Loucy (cell line): Measurements from ENCODE around the gene SGSM2.

ENCODE experiments used
- H2AFZ ChIP-seq: fragments of 200-600 bp; sonication (generic); 2 replicates; pipeline ENCODE4 v1.6.0; 2016; ENCODE audit warnings: antibody characterized with exemption, mild to moderate bottlenecking, low read length, moderate library complexity
- H3F3A ChIP-seq: fragments of 200-600 bp; 2 replicates; pipeline ENCODE4 v1.6.0; 2016; ENCODE audit warnings: antibody characterized with exemption, low read depth, mild to moderate bottlenecking
- H3K27me3 ChIP-seq: fragments of 200-600 bp; sonication (generic); 2 replicates; pipeline ENCODE4 v1.6.1; 2014; ENCODE audit warnings: low read length, mild to moderate bottlenecking; ENCODE audit not compliant: insufficient read depth, poor library complexity, severe bottlenecking
- H3K36me3 ChIP-seq: fragments of 200-600 bp; sonication (generic); 2 replicates; pipeline ENCODE4 v1.6.1; 2016; ENCODE audit warnings: low read length; ENCODE audit not compliant: insufficient read depth
- H3K4me1 ChIP-seq: fragments of 200-600 bp; sonication (generic); 2 replicates; pipeline ENCODE4 v1.5.1; 2014; ENCODE audit warnings: low read length, mild to moderate bottlenecking; ENCODE audit not compliant: insufficient read depth, poor library complexity, severe bottlenecking
- H3K4me2 ChIP-seq: fragments of 200-600 bp; sonication (generic); 2 replicates; pipeline ENCODE4 v1.6.0; 2014; ENCODE audit warnings: antibody characterized with exemption, low read length, low read depth, mild to moderate bottlenecking; ENCODE audit not compliant: poor library complexity, severe bottlenecking
- H3K4me3 ChIP-seq: fragments of 200-600 bp; sonication (generic); 2 replicates; pipeline ENCODE4 v1.5.1; 2014; ENCODE audit warnings: low read length, mild to moderate bottlenecking, mixed read lengths; ENCODE audit not compliant: poor library complexity, severe bottlenecking
- H3K79me2 ChIP-seq: fragments of 200-600 bp; sonication (generic); 2 replicates; pipeline ENCODE4 v1.6.1; 2014; ENCODE audit warnings: low read length; ENCODE audit not compliant: insufficient read depth
- H3K9ac ChIP-seq: fragments of 200-600 bp; sonication (generic); 2 replicates; pipeline ENCODE4 v1.6.0; 2014; ENCODE audit warnings: mild to moderate bottlenecking, low read depth, low read length, moderate library complexity; ENCODE audit not compliant: poor library complexity, severe bottlenecking
- H3K9me2 ChIP-seq: fragments of 200-600 bp; sonication (generic); replicated peaks from 2 replicates; pipeline ENCODE4 v1.6.1; 2016; ENCODE audit warnings: low read depth, low read length, mixed read lengths
- H3K9me3 ChIP-seq: fragments of 200-600 bp; sonication (generic); 2 replicates; pipeline ENCODE4 v1.6.1; 2014; ENCODE audit warnings: mild to moderate bottlenecking, antibody characterized with exemption, low read length, low read depth; ENCODE audit not compliant: insufficient read depth
- H4K20me1 ChIP-seq: fragments of 200-600 bp; sonication (generic); 2 replicates; pipeline ENCODE4 v1.6.0; 2014; ENCODE audit warnings: antibody characterized with exemption, low read length, mild to moderate bottlenecking; ENCODE audit not compliant: insufficient read depth, poor library complexity, severe bottlenecking
- EZH2phosphoT487 ChIP-seq: fragments of 200-600 bp; IDR thresholded peaks from 2 replicates; pipeline ENCODE4 v1.6.1; 2018; ENCODE audit warnings: antibody characterized with exemption, mild to moderate bottlenecking, moderate library complexity, borderline replicate concordance
- TF ChIP-seq, protein P1 (sequence below): fragments of 200-600 bp; sonication (generic); conservative IDR thresholded peaks from 2 replicates; pipeline ENCODE4 v1.5.1; 2014; ENCODE audit warnings: mild to moderate bottlenecking, antibody characterized with exemption, low read length

Gene SGSM2

DNA sequence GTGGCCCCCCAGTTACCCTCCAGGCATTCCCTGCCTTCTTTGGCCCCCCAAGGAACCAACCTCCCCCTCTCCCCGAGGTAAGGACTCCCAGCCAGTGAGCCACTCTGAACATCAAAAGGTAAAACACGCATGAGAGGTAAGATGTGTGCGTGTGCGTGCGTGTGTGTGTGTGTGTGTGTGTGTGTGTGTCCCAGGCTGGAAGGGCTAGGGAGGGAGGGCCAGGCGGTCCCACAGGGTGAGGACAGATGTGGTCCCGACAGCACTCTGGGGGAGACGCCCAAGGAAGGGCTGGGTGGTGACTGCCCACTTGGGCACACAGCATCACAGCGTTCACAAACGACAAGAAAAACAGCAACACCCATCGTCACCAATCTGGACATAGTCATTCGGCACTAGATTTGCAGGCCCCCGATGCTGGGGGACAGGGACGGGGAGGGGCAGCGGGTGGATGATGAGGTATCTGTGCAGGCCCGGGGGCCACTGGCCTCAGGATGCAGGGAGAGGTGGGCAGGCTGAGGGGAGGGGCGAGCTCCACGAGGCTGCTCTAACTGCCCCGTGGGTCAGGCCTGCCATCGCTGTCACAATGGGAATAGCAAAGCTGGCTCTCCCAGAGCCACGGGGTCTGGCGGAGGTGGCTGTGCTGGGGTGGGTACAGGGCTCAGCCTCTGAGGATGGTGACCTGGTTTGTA is 47.3 kb downstream of the SGSM2 start:
- no peaks in the 10 kb centered on the region for H3F3A ChIP-seq
- H3K4me3 ChIP-seq: no peak overlapping the region
- no peaks in the 10 kb centered on the region for H3K4me1 ChIP-seq
- H3K79me2 ChIP-seq: no peaks in the 10 kb centered on the region
- no peaks in the 10 kb centered on the region for H4K20me1 ChIP-seq
- H3K9me2 ChIP-seq: no peaks in the 10 kb centered on the region
- no peak overlapping the region for H3K4me2 ChIP-seq
- no peaks in the 10 kb centered on the region for H3K9me3 ChIP-seq
- H2AFZ ChIP-seq: no peak overlapping the region
- no peaks in the 10 kb centered on the region for H3K27me3 ChIP-seq
- H3K36me3 ChIP-seq: peaks cover 14% of the 10 kb centered on the region; the same call in 1 of the 2 replicates
- no peak overlapping the region for H3K9ac ChIP-seq
- TF ChIP-seq, protein P1, sequence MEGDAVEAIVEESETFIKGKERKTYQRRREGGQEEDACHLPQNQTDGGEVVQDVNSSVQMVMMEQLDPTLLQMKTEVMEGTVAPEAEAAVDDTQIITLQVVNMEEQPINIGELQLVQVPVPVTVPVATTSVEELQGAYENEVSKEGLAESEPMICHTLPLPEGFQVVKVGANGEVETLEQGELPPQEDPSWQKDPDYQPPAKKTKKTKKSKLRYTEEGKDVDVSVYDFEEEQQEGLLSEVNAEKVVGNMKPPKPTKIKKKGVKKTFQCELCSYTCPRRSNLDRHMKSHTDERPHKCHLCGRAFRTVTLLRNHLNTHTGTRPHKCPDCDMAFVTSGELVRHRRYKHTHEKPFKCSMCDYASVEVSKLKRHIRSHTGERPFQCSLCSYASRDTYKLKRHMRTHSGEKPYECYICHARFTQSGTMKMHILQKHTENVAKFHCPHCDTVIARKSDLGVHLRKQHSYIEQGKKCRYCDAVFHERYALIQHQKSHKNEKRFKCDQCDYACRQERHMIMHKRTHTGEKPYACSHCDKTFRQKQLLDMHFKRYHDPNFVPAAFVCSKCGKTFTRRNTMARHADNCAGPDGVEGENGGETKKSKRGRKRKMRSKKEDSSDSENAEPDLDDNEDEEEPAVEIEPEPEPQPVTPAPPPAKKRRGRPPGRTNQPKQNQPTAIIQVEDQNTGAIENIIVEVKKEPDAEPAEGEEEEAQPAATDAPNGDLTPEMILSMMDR: no peak
- no peak for TF ChIP-seq EZH2phosphoT487

DNA sequence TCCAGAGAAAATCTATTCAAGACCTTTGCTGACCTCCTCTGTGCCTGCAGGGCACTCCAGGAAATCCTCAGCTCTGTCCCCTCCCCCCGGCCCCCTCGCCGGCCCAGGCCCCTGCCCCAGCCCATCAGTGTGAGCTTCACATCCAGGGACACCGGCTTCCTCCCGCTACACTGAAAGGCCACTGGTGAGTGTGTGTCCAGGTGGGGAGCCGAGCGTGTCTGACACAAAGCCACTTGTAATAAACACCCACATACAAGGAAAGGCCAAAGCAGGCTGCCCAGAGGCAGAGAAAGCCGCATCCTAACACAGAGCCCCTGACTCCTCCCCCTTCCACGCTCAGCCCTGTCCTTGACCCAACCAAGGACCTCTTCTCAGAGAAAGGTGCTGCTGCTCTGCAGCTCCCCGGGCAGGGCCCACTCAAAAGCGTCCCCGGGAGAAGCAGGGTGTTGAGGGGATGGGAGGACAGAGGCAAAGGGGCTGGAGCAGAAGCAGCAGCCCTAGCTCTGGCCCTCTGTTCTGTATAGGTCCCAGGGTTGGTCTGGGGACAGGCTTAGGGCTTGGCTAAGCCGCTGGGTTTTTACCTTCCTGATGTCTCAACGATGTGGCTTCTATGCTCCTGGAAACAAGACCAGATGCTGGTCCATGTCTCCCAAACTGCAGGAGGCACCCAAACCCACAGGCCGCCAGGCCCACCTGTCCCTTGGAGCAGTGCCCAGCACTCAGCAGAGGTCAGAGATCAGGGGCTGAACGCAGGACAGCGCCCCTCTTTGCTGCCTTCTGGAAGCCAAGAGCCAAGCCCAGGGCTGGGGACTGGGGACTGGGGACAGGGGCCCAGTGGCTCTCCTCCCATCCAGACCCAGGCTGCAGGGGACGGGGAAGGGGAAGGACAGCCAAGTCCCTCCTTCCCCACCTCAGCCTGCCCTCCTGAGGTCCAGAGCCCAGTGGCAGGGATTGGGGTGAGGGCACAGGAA is 48.2 kb downstream of the SGSM2 start:
- Histone ChIP-seq H3K9me2 (no peaks in the 10 kb centered on the region), H3K79me2 (peaks cover 7% of the 10 kb centered on the region; the same call in 1 of the 2 replicates), H3K27me3 (no peaks in the 10 kb centered on the region), H3K9ac (no peak overlapping the region), H3K4me1 (no peaks in the 10 kb centered on the region), H3K36me3 (peaks cover 14% of the 10 kb centered on the region; the same call in 1 of the 2 replicates), H3K4me2 (no peak overlapping the region), H3K4me3 (no peak overlapping the region), H3F3A (no peaks in the 10 kb centered on the region), H3K9me3 (no peaks in the 10 kb centered on the region), H4K20me1 (peaks cover 5% of the 10 kb centered on the region), H2AFZ (no peak overlapping the region)
- TF ChIP-seq, protein P1: no peak
- TF ChIP-seq EZH2phosphoT487: no peak

DNA sequence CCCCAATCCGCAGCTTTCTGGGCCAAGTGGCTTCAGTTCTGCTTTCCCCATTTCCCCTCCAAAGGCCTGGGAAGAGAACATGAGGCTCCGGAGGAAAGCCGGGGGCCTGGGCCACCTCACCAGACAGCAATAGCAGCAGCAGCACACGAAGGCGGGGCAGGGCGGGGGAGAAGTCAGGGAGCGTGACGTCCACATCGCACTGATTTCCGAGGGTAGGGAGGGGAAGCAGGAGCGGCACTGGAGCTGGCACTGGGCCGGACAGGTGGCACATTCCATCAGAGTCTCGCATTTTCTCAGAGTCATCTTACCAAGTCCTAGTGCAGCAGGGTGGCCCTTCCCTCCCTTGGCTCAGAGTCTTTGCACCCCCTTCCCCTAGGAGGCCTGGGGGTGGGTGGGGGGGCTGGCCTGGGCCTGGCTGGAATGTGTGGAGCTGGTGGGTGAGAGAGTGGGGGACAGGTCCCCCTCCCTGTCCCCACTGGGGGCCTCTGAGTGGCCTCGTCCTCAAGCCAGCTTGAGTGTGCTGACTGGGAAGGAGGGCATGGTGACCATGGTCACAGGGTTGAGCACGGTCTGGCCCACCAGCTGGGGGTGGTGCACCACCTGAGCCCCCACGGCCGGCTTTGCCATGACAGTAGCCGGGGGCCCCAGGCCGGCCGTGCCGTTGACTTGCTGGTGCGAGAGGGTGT is 49.2 kb downstream of the SGSM2 start:
- Histone ChIP-seq H3K4me1 (peaks cover 4% of the 10 kb centered on the region), H3K9me3 (no peaks in the 10 kb centered on the region), H4K20me1 (peaks cover 14% of the 10 kb centered on the region), H3K27me3 (no peaks in the 10 kb centered on the region), H3K9ac (no peak overlapping the region), H3K79me2 (peaks cover 16% of the 10 kb centered on the region; the same call in 1 of the 2 replicates), H3K4me3 (no peak overlapping the region), H3K36me3 (peaks cover 14% of the 10 kb centered on the region; the same call in 1 of the 2 replicates), H2AFZ (no peak overlapping the region), H3K9me2 (no peaks in the 10 kb centered on the region), H3F3A (no peaks in the 10 kb centered on the region), H3K4me2 (no peak overlapping the region)
- TF ChIP-seq, protein P1: no peak
- TF ChIP-seq EZH2phosphoT487: no peak
